Endothelial cell of umbilical vein (primary cell): ENCODE data around the gene LRRC7. TPM values are rescaled to one million over a fixed set of nuclear protein-coding genes. Genes with fewer than 3 reads are reported as not detected.

Source experiments
- BruUV-seq: library from RNA; stranded (reverse); fragments of 400-500 nt; replicated peaks from 2 replicates; lab custom pipeline; 2021; lab: Mats Ljungman, UMichigan
- CTCF ChIA-PET: fragments of 300-600, 350-600 bp; sonication (Branson Sonifier 250); formaldehyde crosslinking; loops from one replicate; lab custom pipeline; 2021; ENCODE audit warnings: antibody characterized with exemption, inconsistent platforms; lab: Charles Lee
- POLR2A ChIA-PET: fragments of 300-600, 350-600 bp; sonication (Branson Sonifier 250); formaldehyde crosslinking; loops from one replicate; lab custom pipeline; 2021; ENCODE audit warnings: antibody characterized with exemption, inconsistent platforms; lab: Charles Lee
- DNase-seq: peaks from one replicate; pipeline ENCODE4 v3.0.0-alpha.2; 2011; ENCODE audit warnings: low read depth, low spot score
- FAIRE-seq: peaks from 2 replicates; lab custom pipeline; 2011; peaks lifted over from hg19 to GRCh38; lab: Jason Lieb, UNC
- H2AFZ ChIP-seq: 2 replicates; pipeline ENCODE4 v1.6.0; 2012; ENCODE audit warnings: low read depth, low read length, control low read depth, inconsistent platforms
- H3K27ac ChIP-seq: 2 replicates; pipeline ENCODE4 v1.5.1; 2011; ENCODE audit warnings: low read depth, mild to moderate bottlenecking, control low read depth, low read length, moderate library complexity; ENCODE audit not compliant: insufficient read depth
- H3K27me3 ChIP-seq, 2 experiments: 2 replicates each; pipeline versions ENCODE4 v1.6.0 to v1.6.1; 2011; ENCODE audit warnings: low read length in 2 of 2, mixed read lengths in 1 of 2; ENCODE audit not compliant: control insufficient read depth in 2 of 2, insufficient read depth in 2 of 2
- H3K36me3 ChIP-seq, 2 experiments: 2 replicates in 1 of 2; 3 replicates in 1 of 2; pipeline ENCODE4 v1.5.1; 2011; ENCODE audit warnings: low read length in 2 of 2, mild to moderate bottlenecking in 1 of 2, moderate library complexity in 1 of 2; ENCODE audit not compliant: control insufficient read depth in 2 of 2, insufficient read depth in 2 of 2; ENCODE audit errors: extremely low read depth in 1 of 2
- H3K4me1 ChIP-seq: 3 replicates; pipeline ENCODE4 v1.5.1; 2011; ENCODE audit warnings: mild to moderate bottlenecking, low read length; ENCODE audit not compliant: control insufficient read depth, insufficient read depth; ENCODE audit errors: extremely low read depth
- H3K4me2 ChIP-seq: 2 replicates; pipeline ENCODE4 v1.6.1; 2011; ENCODE audit warnings: low read length, control low read depth, mixed read lengths; ENCODE audit not compliant: insufficient read depth
- H3K4me3 ChIP-seq, 3 experiments: fragments of 200-600 bp in 1 of 3; sonication (generic), shearing (Covaris generic) in 1 of 3; replicated peaks in 1 of 3; 2 replicates each; pipeline ENCODE4 v1.5.1; 2011 to 2016; ENCODE audit warnings: control low read depth in 3 of 3, low read length in 3 of 3, mild to moderate bottlenecking in 2 of 3, inconsistent platforms in 1 of 3, low read depth in 1 of 3, moderate library complexity in 1 of 3; ENCODE audit not compliant: insufficient read depth in 1 of 3
- H3K79me2 ChIP-seq: 2 replicates; pipeline ENCODE4 v1.6.0; 2012; ENCODE audit warnings: low read length, inconsistent platforms; ENCODE audit not compliant: control insufficient read depth, insufficient read depth
- H3K9ac ChIP-seq: replicated peaks from 2 replicates; pipeline ENCODE3; 2011; ENCODE audit warnings: low read length, control low read depth; ENCODE audit not compliant: insufficient read depth; ENCODE audit errors: extremely low read depth
- H3K9me1 ChIP-seq: replicated peaks from 3 replicates; pipeline ENCODE4 v1.6.0; 2011; ENCODE audit warnings: mild to moderate bottlenecking, low read length; ENCODE audit not compliant: control insufficient read depth, insufficient read depth; ENCODE audit errors: extremely low read depth
- H3K9me3 ChIP-seq: replicated peaks from 2 replicates; pipeline ENCODE4 v1.5.1; 2012; ENCODE audit warnings: low read length, inconsistent platforms; ENCODE audit not compliant: control insufficient read depth, insufficient read depth
- H4K20me1 ChIP-seq: replicated peaks from 2 replicates; pipeline ENCODE3; 2011; ENCODE audit warnings: mild to moderate bottlenecking, low read length; ENCODE audit not compliant: control insufficient read depth, insufficient read depth; ENCODE audit errors: extremely low read depth
- CTCF ChIP-seq, 2 donors: IDR thresholded peaks; 1 replicate in 1 of 2; 2 replicates in 1 of 2; pipeline ENCODE4 v1.5.1; 2011; ENCODE audit warnings: low read length in 2 of 2, mild to moderate bottlenecking in 2 of 2, moderate library complexity in 2 of 2, control low read depth in 1 of 2, inconsistent platforms in 1 of 2, low read depth in 1 of 2; ENCODE audit not compliant: insufficient read depth in 1 of 2; ENCODE audit errors: extremely low read depth in 1 of 2
- EZH2 ChIP-seq: IDR thresholded peaks from 2 replicates; pipeline ENCODE4 v1.6.1; 2012; ENCODE audit warnings: borderline replicate concordance, low read depth, mild to moderate bottlenecking, moderate library complexity, low read length, inconsistent platforms; ENCODE audit not compliant: severe bottlenecking
- FOS ChIP-seq: IDR thresholded peaks from 2 replicates; pipeline ENCODE4 v1.6.1; 2011; ENCODE audit warnings: mild to moderate bottlenecking, low read length, moderate library complexity, borderline replicate concordance; ENCODE audit not compliant: insufficient read depth
- GATA2 ChIP-seq: IDR thresholded peaks from 2 replicates; pipeline ENCODE4 v1.7.0; 2011; ENCODE audit warnings: low read depth, mild to moderate bottlenecking, moderate library complexity, mixed read lengths, low read length; ENCODE audit not compliant: insufficient read length, insufficient read depth
- JUN ChIP-seq: IDR thresholded peaks from 2 replicates; pipeline ENCODE4 v1.6.1; 2011; ENCODE audit warnings: borderline replicate concordance, low read depth; ENCODE audit not compliant: insufficient read length, insufficient read depth
- MAX ChIP-seq: IDR thresholded peaks from 2 replicates; pipeline ENCODE4 v1.6.1; 2011; ENCODE audit not compliant: insufficient read depth, insufficient read length
- MYC ChIP-seq: IDR thresholded peaks from one replicate; pipeline ENCODE4 v1.6.1; 2011; ENCODE audit warnings: mild to moderate bottlenecking, low read depth, low read length
- POLR2A ChIP-seq: IDR thresholded peaks from 2 replicates; pipeline ENCODE4 v1.6.1; 2012; ENCODE audit warnings: low read depth, mild to moderate bottlenecking, control low read depth, low read length
- POLR2AphosphoS5 ChIP-seq: IDR thresholded peaks from 2 replicates; pipeline ENCODE4 v1.6.1; 2012; ENCODE audit warnings: low read depth, mild to moderate bottlenecking, control low read depth, low read length, moderate library complexity; ENCODE audit not compliant: insufficient read depth
- dilution Hi-C: fragments of 300-500 bp; cut with MboI; formaldehyde crosslinking; loops from one replicate; pipeline ENCODE4 v1.15.0; 2019; ENCODE audit warnings: low sequenced_read_pairs; ENCODE audit not compliant: extremely low pct_ligation_motif_present
- intact Hi-C: fragments of 100-400 bp; cut with micrococcal nuclease; formaldehyde crosslinking; loops from one replicate; pipeline ENCODE4 v1.10.0; 2022
- polyA plus RNA-seq, 4 experiments: library from polyadenylated mRNA; depleted of rRNA in 3 of 4; stranded (reverse) in 3 of 4; unstranded in 1 of 4; fragments of >200 nt; gene quantifications; 2 replicates each; pipeline versions ENCODE4 v1.2.1 to v1.2.3, GENCODE V29; 2011 to 2012; ENCODE audit warnings: missing spikeins in 1 of 4
- total RNA-seq: library from RNA; stranded (reverse); gene quantifications from 2 replicates; pipeline ENCODE4 v1.2.3, GENCODE V29; 2021

LRRC7 gene
- total and polyA plus RNA-seq, 2 donors (not counting 3 experiments of a cell fraction or from before 2014, with no cell fraction given), result 0.11 to 0.58 TPM

DNA sequence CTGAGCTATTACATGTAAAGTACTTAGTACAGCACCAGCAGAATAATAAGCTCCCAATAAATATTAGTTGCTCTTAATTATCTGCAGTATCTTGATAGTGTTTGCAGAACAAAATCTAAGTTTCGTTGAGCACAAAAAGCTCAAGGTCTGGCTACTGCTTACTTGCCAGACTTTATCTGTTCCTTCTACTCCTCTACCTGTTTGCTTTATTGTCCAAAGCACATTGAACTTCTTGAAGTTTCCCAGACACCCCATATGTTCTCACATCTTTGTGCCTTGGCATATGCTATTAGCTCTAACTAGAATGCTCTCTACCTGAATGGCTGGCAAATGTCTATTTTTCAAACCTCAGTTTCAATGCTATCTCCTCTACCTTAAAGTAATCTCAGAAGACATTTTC is 582.7 kb downstream of the LRRC7 start:
- Histone ChIP-seq H3K4me1 (no peaks in the 10 kb centered on the region), H3K4me2 (no peak overlapping the region), H2AFZ (no peak overlapping the region), H3K36me3 (no peaks in the 10 kb centered on the region), H3K9ac (no peak overlapping the region), H3K9me3 (no peaks in the 10 kb centered on the region), H3K27me3 (no peaks in the 10 kb centered on the region), H3K9me1 (no peaks in the 10 kb centered on the region), H4K20me1 (no peaks in the 10 kb centered on the region), H3K27ac (no peak overlapping the region), H3K79me2 (no peaks in the 10 kb centered on the region), H3K4me3 (no peak overlapping the region)
- TF ChIP-seq JUN (no peak), MYC (no peak), MAX (no peak), CTCF (IDR thresholded peaks at IDR 0.05; ENCODE audit: extremely low read depth in 1 of 2, insufficient read depth in 1 of 2, low read depth in 1 of 2, low read length in 2 of 2) (no peak)
- ChIA-PET CTCF (interaction anchor here (0.9 to 1.4 kb wide), 2 partner anchors 9 to 17 kb away, joined by 3 to 4 read pairs; no protein-coding TSS in a partner anchor), POLR2A (no interaction called here)
- DNase-seq (no peak), FAIRE-seq (no peak)
- dilution Hi-C loops (no loop called here), intact Hi-C loops (no loop called here)
- no TSS peak for BruUV-seq

GRCh38 chr1:70153739-70154138 is 586.0 kb downstream of the LRRC7 start:
- no peak for FAIRE-seq
- intact Hi-C loops, result no loop called here
- CTCF ChIA-PET, result interaction anchor here (1.5 to 1.9 kb wide), 2 partner anchors 11 to 20 kb away, joined by 3 to 6 read pairs; no protein-coding TSS in a partner anchor

More at GRCh38 chr1:70153739-70154138, 586.0 kb downstream of the LRRC7 start:
- H3K4me1 ChIP-seq, result peaks cover 2% of the 10 kb centered on the region
- no peaks in the 10 kb centered on the region for H4K20me1 ChIP-seq
- no peak overlapping the region for H3K4me2 ChIP-seq
- TF ChIP-seq MAX, result no peak
- no peak for TF ChIP-seq POLR2AphosphoS5
- TF ChIP-seq JUN, result no peak
- TF ChIP-seq CTCF (IDR thresholded peaks at IDR 0.05; ENCODE audit: extremely low read depth in 1 of 2, insufficient read depth in 1 of 2, low read depth in 1 of 2, low read length in 2 of 2), result no peak
- TF ChIP-seq GATA2, result no peak
- no peak for TF ChIP-seq MYC
- no peak for TF ChIP-seq FOS
- TF ChIP-seq EZH2, result no peak
- TF ChIP-seq POLR2A, result no peak
- no peaks in the 10 kb centered on the region for H3K27me3 ChIP-seq
- H3K9me3 ChIP-seq, result no peaks in the 10 kb centered on the region
- H3K36me3 ChIP-seq, result peaks cover 0 to 2% of the 10 kb centered on the region in 2 experiments
- no peak overlapping the region for H3K4me3 ChIP-seq
- POLR2A ChIA-PET, result no interaction called here
- DNase-seq, result no peak
- H3K9me1 ChIP-seq, result no peaks in the 10 kb centered on the region
- no peak overlapping the region for H2AFZ ChIP-seq
- no peak overlapping the region for H3K27ac ChIP-seq
- dilution Hi-C loops, result no loop called here
- H3K79me2 ChIP-seq, result no peaks in the 10 kb centered on the region
- H3K9ac ChIP-seq, result no peak overlapping the region
- BruUV-seq, result no TSS peak
